ENCODE results near the gene FNDC7. TPM values are rescaled to one million over a fixed set of nuclear protein-coding genes. Genes with fewer than 3 reads are reported as not detected.

FNDC7 gene
- total RNA-seq, 1 donor from 2014 or later: not detected

- no peak for TF ChIP-seq CTCF (IDR thresholded peaks at IDR 0.05)
- Mint-ChIP-seq H3K4me3 (ENCODE audit: unreplicated experiment) (no peak overlapping the region), H3K9me3 (ENCODE audit: unreplicated experiment) (peaks cover 15% of the 10 kb centered on the region), H3K27ac (ENCODE audit: unreplicated experiment) (no peak overlapping the region), H3K36me3 (ENCODE audit: unreplicated experiment) (peaks cover 68% of the 10 kb centered on the region), H3K27me3 (ENCODE audit: unreplicated experiment) (no peaks in the 10 kb centered on the region), H3K4me1 (ENCODE audit: unreplicated experiment) (peaks cover 16% of the 10 kb centered on the region)
- DNase-seq (ENCODE audit: extremely low spot score, unreplicated experiment): no peak
Measured at GRCh38 chr1:108791790-108792189, 79.1 kb downstream of the FNDC7 start.

Other genes starting within 250 kb of the FNDC7 start
- 12.9 and 13.3 TPM in 2 replicates for gene EEIG2, start 152.8 kb upstream of the FNDC7 start, total RNA-seq
- 6.8 and 7.2 TPM in 2 replicates for gene HENMT1, start 51.8 kb upstream of the FNDC7 start, total RNA-seq
- 35.0 and 39.2 TPM in 2 replicates for gene PRPF38B, start 20.6 kb upstream of the FNDC7 start, total RNA-seq
- gene STXBP3, start 33.8 kb downstream of the FNDC7 start, total RNA-seq: 50.8 and 54.7 TPM in 2 replicates
- 0.70 and 1.1 TPM in 2 replicates for gene AKNAD1, start 144.2 kb downstream of the FNDC7 start, total RNA-seq
- 37.1 and 40.9 TPM in 2 replicates for gene GPSM2, start 164.1 kb downstream of the FNDC7 start, total RNA-seq

Data from osteocyte (in vitro differentiated cells).